ENCODE measurements around the gene OLIG2.

OLIG2 gene

GRCh38 chr21:33025489-33026442 is at the start of gene OLIG2:
Gene OLIG2 (plus strand): TSS chr21:33025935. CDS start chr21:33026863, 928 bp downstream.
- DNase-seq (ENCODE audit: low read depth in 2 of 2): no peak

GRCh38 chr21:32976791-32977190 is 48.9 kb upstream of the OLIG2 start:
- no peak for DNase-seq (ENCODE audit: low read depth in 2 of 2)

- DNase-seq (ENCODE audit: low read depth in 2 of 2): no peak
These were observed 48.5 kb upstream of the OLIG2 start for GRCh38 chr21:32977216-32977615.

- no peak for DNase-seq (ENCODE audit: low read depth in 2 of 2)
These were observed 47.1 kb upstream of the OLIG2 start for GRCh38 chr21:32978331-32979270.

GRCh38 chr21:32979598-32980268 is 46.0 kb upstream of the OLIG2 start:
- no peak for DNase-seq (ENCODE audit: low read depth in 2 of 2)

GRCh38 chr21:32981096-32981495 is 44.6 kb upstream of the OLIG2 start:
- DNase-seq (ENCODE audit: low read depth in 2 of 2): no peak

- no peak for DNase-seq (ENCODE audit: low read depth in 2 of 2)
These were observed 35.1 kb upstream of the OLIG2 start for GRCh38 chr21:32990666-32991065.

GRCh38 chr21:32991361-32991760 is 34.4 kb upstream of the OLIG2 start:
- no peak for DNase-seq (ENCODE audit: low read depth in 2 of 2)

- no peak for DNase-seq (ENCODE audit: low read depth in 2 of 2)
These were observed 31.8 kb upstream of the OLIG2 start for GRCh38 chr21:32993894-32994293.

- no peak for DNase-seq (ENCODE audit: low read depth in 2 of 2)
These were observed 31.4 kb upstream of the OLIG2 start for GRCh38 chr21:32994305-32994704.

- no peak for DNase-seq (ENCODE audit: low read depth in 2 of 2)
These were observed 18.0 kb upstream of the OLIG2 start for GRCh38 chr21:33007747-33008146.

- no peak for DNase-seq (ENCODE audit: low read depth in 2 of 2)
These were observed 17.2 kb upstream of the OLIG2 start for GRCh38 chr21:33008333-33009051.

- no peak for DNase-seq (ENCODE audit: low read depth in 2 of 2)
These were observed 14.8 kb upstream of the OLIG2 start for GRCh38 chr21:33010931-33011330.

- DNase-seq (ENCODE audit: low read depth in 2 of 2): no peak
These were observed 14.3 kb upstream of the OLIG2 start for GRCh38 chr21:33011462-33011861.

GRCh38 chr21:33013626-33014025 is 12.1 kb upstream of the OLIG2 start:
- DNase-seq (ENCODE audit: low read depth in 2 of 2): no peak

- DNase-seq (ENCODE audit: low read depth in 2 of 2): no peak
These were observed 11.4 kb upstream of the OLIG2 start for GRCh38 chr21:33014331-33014730.

GRCh38 chr21:33015096-33015495 is 10.6 kb upstream of the OLIG2 start:
- no peak for DNase-seq (ENCODE audit: low read depth in 2 of 2)

GRCh38 chr21:33015756-33016155 is 10.0 kb upstream of the OLIG2 start:
- DNase-seq (ENCODE audit: low read depth in 2 of 2): no peak

GRCh38 chr21:33018707-33019465 is 6.8 kb upstream of the OLIG2 start:
- DNase-seq (ENCODE audit: low read depth in 2 of 2): no peak

- DNase-seq (ENCODE audit: low read depth in 2 of 2): no peak
These were observed 6.2 kb upstream of the OLIG2 start for GRCh38 chr21:33019516-33019884.
